IMR-90 (cell line): ENCODE results near the gene GLE1. TPM values are rescaled to one million over a fixed set of nuclear protein-coding genes. Genes with fewer than 3 reads are reported as not detected.

Source experiments
- ATAC-seq: fragments of 200-7000 bp; cut with Tn5 transposase; 2 replicates; pipeline ENCODE4 v1.9.1; 2020; ENCODE audit warnings: low read depth, mild to moderate bottlenecking, moderate library complexity
- BruUV-seq: library from RNA; stranded (reverse); fragments of 400-500 nt; replicated peaks from 2 replicates; lab custom pipeline; 2021; lab: Mats Ljungman, UMichigan
- CTCF ChIA-PET: fragments of 300-600 bp; formaldehyde crosslinking; extraction: SDS; loops from one replicate; lab custom pipeline; 2021; ENCODE audit warnings: antibody characterized with exemption; lab: Yijun Ruan, JAX
- POLR2A ChIA-PET: fragments of 300-600 bp; sonication (Branson Sonifier 250); formaldehyde crosslinking; loops from one replicate; lab custom pipeline; 2022; ENCODE audit warnings: antibody characterized with exemption; ENCODE audit not compliant: unreplicated experiment; lab: Charles Lee
- DNase-seq: peaks from one replicate; pipeline ENCODE4 v3.0.0; 2013
- H2AFZ ChIP-seq: replicated peaks from 2 replicates; pipeline ENCODE3; 2013; ENCODE audit warnings: low read length, mild to moderate bottlenecking; ENCODE audit not compliant: poor library complexity
- H2AK5ac ChIP-seq: 2 replicates; pipeline ENCODE4 v1.6.1; 2013; ENCODE audit warnings: low read depth, low read length, inconsistent platforms
- H2AK9ac ChIP-seq: replicated peaks from 2 replicates; pipeline ENCODE3; 2013; ENCODE audit warnings: mild to moderate bottlenecking, low read depth, low read length, moderate library complexity; ENCODE audit not compliant: poor library complexity
- H2BK120ac ChIP-seq: 2 replicates; pipeline ENCODE4 v1.6.1; 2013; ENCODE audit warnings: low read depth, low read length, inconsistent platforms
- H2BK15ac ChIP-seq: 3 replicates; pipeline ENCODE4 v1.6.1; 2013; ENCODE audit warnings: low read depth, low read length, inconsistent platforms
- H2BK20ac ChIP-seq: 2 replicates; pipeline ENCODE4 v1.6.1; 2013; ENCODE audit warnings: low read depth, mild to moderate bottlenecking, inconsistent platforms, low read length, moderate library complexity
- H2BK5ac ChIP-seq: 2 replicates; pipeline ENCODE4 v1.6.1; 2013; ENCODE audit warnings: mild to moderate bottlenecking, low read depth, low read length, inconsistent platforms; ENCODE audit not compliant: poor library complexity, severe bottlenecking
- H3K14ac ChIP-seq: replicated peaks from 2 replicates; pipeline ENCODE4 v1.6.1; 2013; ENCODE audit warnings: low read depth, low read length, inconsistent platforms
- H3K18ac ChIP-seq: 2 replicates; pipeline ENCODE4 v1.6.1; 2013; ENCODE audit warnings: low read depth, low read length, control low read depth
- H3K23ac ChIP-seq: 2 replicates; pipeline ENCODE4 v1.6.1; 2013; ENCODE audit warnings: low read depth, low read length, inconsistent platforms
- H3K27ac ChIP-seq: 2 replicates; pipeline ENCODE4 v1.5.1; 2013; ENCODE audit warnings: mild to moderate bottlenecking, control low read depth, low read length; ENCODE audit not compliant: insufficient read depth
- H3K27me3 ChIP-seq: 2 replicates; pipeline ENCODE4 v1.6.1; 2013; ENCODE audit warnings: low read length; ENCODE audit not compliant: control insufficient read depth, insufficient read depth
- H3K36me3 ChIP-seq: 2 replicates; pipeline ENCODE4 v1.6.1; 2013; ENCODE audit warnings: low read length, mixed read lengths; ENCODE audit not compliant: control insufficient read depth, insufficient read depth
- H3K4ac ChIP-seq: 2 replicates; pipeline ENCODE4 v1.6.1; 2013; ENCODE audit warnings: low read depth, low read length, inconsistent platforms
- H3K4me1 ChIP-seq: 2 replicates; pipeline ENCODE4 v1.6.1; 2013; ENCODE audit warnings: low read length, mixed read lengths; ENCODE audit not compliant: control insufficient read depth, insufficient read depth
- H3K4me2 ChIP-seq: 2 replicates; pipeline ENCODE4 v1.6.1; 2013; ENCODE audit warnings: low read depth, mild to moderate bottlenecking, control low read depth, low read length, moderate library complexity
- H3K4me3 ChIP-seq: 2 replicates; pipeline ENCODE4 v1.5.1; 2013; ENCODE audit warnings: low read depth, mild to moderate bottlenecking, control low read depth, low read length, moderate library complexity; ENCODE audit not compliant: insufficient read depth
- H3K56ac ChIP-seq: 2 replicates; pipeline ENCODE4 v1.6.1; 2013; ENCODE audit warnings: low read length, inconsistent platforms; ENCODE audit not compliant: insufficient read depth; ENCODE audit errors: extremely low read depth
- H3K79me1 ChIP-seq, 2 experiments: 2 replicates each; pipeline ENCODE4 v1.6.1; 2013; ENCODE audit warnings: low read length in 2 of 2, inconsistent platforms in 1 of 2, low read depth in 1 of 2
- H3K9ac ChIP-seq: 2 replicates; pipeline ENCODE4 v1.6.1; 2013; ENCODE audit warnings: low read depth, low read length, control low read depth
- H3K9me1 ChIP-seq: 2 replicates; pipeline ENCODE4 v1.6.1; 2013; ENCODE audit warnings: low read length, inconsistent platforms; ENCODE audit not compliant: insufficient read depth
- H3K9me3 ChIP-seq: 2 replicates; pipeline ENCODE4 v1.6.1; 2013; ENCODE audit warnings: low read length; ENCODE audit not compliant: control insufficient read depth, insufficient read depth
- H4K20me1 ChIP-seq: 2 replicates; pipeline ENCODE4 v1.6.1; 2013; ENCODE audit warnings: low read length, inconsistent platforms; ENCODE audit not compliant: insufficient read depth
- H4K5ac ChIP-seq: 2 replicates; pipeline ENCODE4 v1.6.1; 2013; ENCODE audit warnings: mild to moderate bottlenecking, low read depth, low read length, control low read depth
- H4K8ac ChIP-seq, 2 experiments: 2 replicates each; pipeline ENCODE4 v1.6.1; 2013; ENCODE audit warnings: low read depth in 2 of 2, low read length in 2 of 2, control low read depth in 1 of 2, inconsistent platforms in 1 of 2
- H4K91ac ChIP-seq: 2 replicates; pipeline ENCODE4 v1.6.1; 2013; ENCODE audit warnings: low read depth, low read length, inconsistent platforms; ENCODE audit not compliant: insufficient read depth
- BHLHE40 ChIP-seq: fragments of 150-350 bp; IDR thresholded peaks from 2 replicates; pipeline ENCODE4 v1.6.1; 2016; ENCODE audit warnings: mild to moderate bottlenecking, low read depth, low read length
- CEBPB ChIP-seq: IDR thresholded peaks from 2 replicates; pipeline ENCODE4 v1.6.1; 2012; ENCODE audit warnings: low read depth, low read length, improper control_type of control experiment
- CHD1 ChIP-seq: IDR thresholded peaks from 2 replicates; pipeline ENCODE4 v1.6.1; 2012; ENCODE audit warnings: low read depth, low read length, improper control_type of control experiment
- CTCF ChIP-seq: conservative IDR thresholded peaks from 2 replicates; pipeline ENCODE4 v1.5.1; 2012; ENCODE audit warnings: mild to moderate bottlenecking, low read depth, low read length, improper control_type of control experiment
- ELK1 ChIP-seq: fragments of 150-350 bp; IDR thresholded peaks from 2 replicates; pipeline ENCODE4 v1.6.1; 2016; ENCODE audit warnings: low read depth, mild to moderate bottlenecking, low read length, moderate library complexity, borderline replicate concordance
- MAFK ChIP-seq: IDR thresholded peaks from 2 replicates; pipeline ENCODE4 v1.6.1; 2012; ENCODE audit warnings: low read depth, low read length, improper control_type of control experiment
- MXI1 ChIP-seq: IDR thresholded peaks from 2 replicates; pipeline ENCODE4 v1.6.1; 2012; ENCODE audit warnings: low read depth, mild to moderate bottlenecking, low read length, moderate library complexity, borderline replicate concordance
- NFE2L2 ChIP-seq: fragments of 150-350 bp; IDR thresholded peaks from 2 replicates; pipeline ENCODE4 v1.6.1; 2016; ENCODE audit warnings: low read depth, mild to moderate bottlenecking, low read length
- RCOR1 ChIP-seq: IDR thresholded peaks from 2 replicates; pipeline ENCODE4 v1.6.1; 2012; ENCODE audit warnings: mild to moderate bottlenecking, low read length, improper control_type of control experiment; ENCODE audit not compliant: insufficient replicate concordance
- RFX5 ChIP-seq: IDR thresholded peaks from 2 replicates; pipeline ENCODE4 v1.8.0; 2012; ENCODE audit warnings: low read depth, mild to moderate bottlenecking, low read length, moderate library complexity
- SMC3 ChIP-seq: fragments of 150-350 bp; IDR thresholded peaks from 2 replicates; pipeline ENCODE4 v1.6.1; 2016; ENCODE audit warnings: low read depth, mild to moderate bottlenecking, antibody characterized with exemption, low read length, moderate library complexity
- USF2 ChIP-seq: fragments of 150-350 bp; IDR thresholded peaks from 2 replicates; pipeline ENCODE4 v1.6.1; 2017; ENCODE audit warnings: mild to moderate bottlenecking, antibody characterized with exemption, low read length, low read depth
- WGBS, 2 experiments: methylation state at CpG; one replicate each; pipeline versions ENCODE4 v1.1.5 to v1.1.7; 2013; ENCODE audit warnings: missing lambda C conversion rate in 2 of 2; ENCODE audit not compliant: insufficient read length in 1 of 2; ENCODE audit errors: extremely low coverage in 2 of 2; 5-methylcytosine and 5-hydroxymethylcytosine counted together
- dilution Hi-C: fragments of 300-500 bp; cut with HindIII; formaldehyde crosslinking; loops from one replicate; pipeline ENCODE4 v1.14.3; 2018; ENCODE audit warnings: low sequenced_read_pairs; ENCODE audit not compliant: unreplicated experiment
- in situ Hi-C: fragments of 300-500 bp; cut with MboI; formaldehyde crosslinking; loops from 3 replicates; pipeline ENCODE4 v1.14.3; 2019; ENCODE audit warnings: low sequenced_read_pairs, inconsistent platforms, mixed read lengths
- intact Hi-C: fragments of 100-400 bp; cut with micrococcal nuclease; formaldehyde crosslinking; loops from 2 replicates; pipeline ENCODE4 v1.10.0; 2022
- polyA plus RNA-seq, 3 experiments: library from polyadenylated mRNA; depleted of rRNA; stranded (reverse); fragments of >200 nt; gene quantifications; 2 replicates each; pipeline ENCODE4 v1.2.3, GENCODE V29; 2012; ENCODE audit warnings: low replicate concordance in 1 of 3
- total RNA-seq: library from RNA; depleted of rRNA; stranded (reverse); fragments of >200 nt; gene quantifications from 2 replicates; pipeline ENCODE4 v1.2.3, GENCODE V29; 2012

The GLE1 gene
- total and polyA plus RNA-seq, 2 of the 4 experiments (the other 2 are of a cell fraction) = 14.3 to 39.4 TPM

DNA sequence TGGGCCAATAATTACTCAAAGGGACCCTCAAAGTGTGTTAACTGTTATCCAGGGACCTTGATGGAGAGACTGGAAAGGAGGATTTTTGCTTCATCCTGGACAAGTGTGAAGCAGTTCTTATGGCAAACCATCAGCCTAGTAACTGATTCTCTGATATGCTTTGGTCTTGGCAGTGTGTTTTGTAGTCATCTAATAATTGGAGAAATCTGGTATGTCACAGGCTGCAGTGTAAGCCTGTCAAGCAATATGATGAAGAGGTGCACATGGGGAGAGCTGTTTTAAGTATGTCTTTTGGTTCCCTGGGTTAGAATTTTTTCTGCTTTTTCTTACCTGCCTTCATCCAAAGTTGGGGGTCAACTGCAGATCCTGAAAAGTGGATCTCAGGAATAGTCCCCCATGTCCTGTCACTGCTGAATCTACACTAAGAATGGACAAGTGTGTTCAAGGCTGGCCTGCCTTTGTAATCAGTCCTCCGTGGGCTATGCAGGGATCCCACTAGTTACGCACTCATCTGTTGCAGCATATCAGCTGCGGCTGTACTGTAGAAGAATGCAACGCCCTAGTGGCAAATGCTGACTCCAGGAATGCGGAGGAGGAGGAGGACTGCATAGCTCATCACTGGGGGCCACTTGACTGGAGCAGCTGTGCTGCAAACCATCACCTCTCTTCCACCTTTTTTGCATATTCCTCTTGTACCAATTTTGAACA, 49.8 kb downstream of the GLE1 start:
- Histone ChIP-seq H3K14ac (peak overlapping the region; percentile 32), H3K27ac (peak overlapping the region; percentile 48; the same call in 1 of the 2 replicates), H2BK120ac (peak overlapping the region; percentile 12), H2AK5ac (peak overlapping the region; percentile 25; the same call in 1 of the 2 replicates), H4K5ac (no peak overlapping the region; the same call in 1 of the 2 replicates), H3K79me1 (peaks cover 1 to 60% of the 10 kb centered on the region in 2 experiments; a peak in 3 of 4 replicates), H3K27me3 (no peaks in the 10 kb centered on the region), H3K4me3 (peak overlapping the region; percentile 99), H3K4me1 (peaks cover 17% of the 10 kb centered on the region), H2AFZ (peak overlapping the region; percentile 35), H2BK20ac (peak overlapping the region; percentile 20; the same call in 1 of the 2 replicates), H4K20me1 (peaks cover 56% of the 10 kb centered on the region), H3K4ac (peak overlapping the region; percentile 43), H2BK15ac (no peak overlapping the region), H3K4me2 (peak overlapping the region; percentile 66), H3K9me3 (no peaks in the 10 kb centered on the region), H3K18ac (peak overlapping the region; percentile 6; the same call in 1 of the 2 replicates), H3K9me1 (peaks cover 4% of the 10 kb centered on the region; the same call in 1 of the 2 replicates), H3K9ac (peak overlapping the region; percentile 91; the same call in 1 of the 2 replicates), H4K91ac (no peak overlapping the region; the same call in 1 of the 2 replicates), H3K36me3 (0 out of 2 replicates have a peak, but pooled peaks cover under 1% of the 10 kb centered on the region), H3K56ac (peak overlapping the region; percentile 58), H3K23ac (peak overlapping the region; percentile 54), H2BK5ac (peak overlapping the region; percentile 80), H2AK9ac (peak overlapping the region; percentile 58), H4K8ac (peak overlapping the region in 1 of 2 experiments; percentile 57; a peak in 2 of 4 replicates)
- DNase-seq (peak; percentile 93), ATAC-seq (peak; percentile 43)
- in situ Hi-C loops = loop anchor here (10.0 kb wide), 1 partner anchor 260 kb away; no protein-coding TSS in a partner anchor
- no CpG with 5 or more reads among the region's 5 CpGs for WGBS, 2 experiments
- dilution Hi-C loops = no loop called here
- intact Hi-C loops = no loop called here
- CTCF ChIA-PET = interaction anchor here (0.9 kb wide), 1 partner anchor 81 kb away, joined by 3 read pairs; no protein-coding TSS in a partner anchor
- POLR2A ChIA-PET = no interaction called here
- BruUV-seq = no TSS peak
- no peak for TF ChIP-seq SMC3
- TF ChIP-seq CEBPB = peak; percentile 95
- peak; percentile 85 for TF ChIP-seq MAFK
- 0 out of 2 replicates have a peak, but pooled peaks have one; percentile 12 for TF ChIP-seq CTCF
- 0 out of 2 replicates have a peak, but pooled peaks have one; percentile 7 for TF ChIP-seq MXI1
- TF ChIP-seq CHD1 = 0 out of 2 replicates have a peak, but pooled peaks have one; percentile 4
- TF ChIP-seq USF2 = no peak
- TF ChIP-seq ELK1 = no peak
- TF ChIP-seq NFE2L2 = peak; percentile 37; the same call in 1 of the 2 replicates
- TF ChIP-seq RFX5 = no peak
- peak; percentile 93 for TF ChIP-seq RCOR1
- peak; percentile 49; the same call in 1 of the 2 replicates for TF ChIP-seq BHLHE40
